Neuronal stem cell (in vitro differentiated cells): ENCODE results near the gene DRD3.

Experiments
- DNase-seq: peaks from one replicate; pipeline ENCODE4 v3.0.0-alpha.2; 2013; ENCODE audit warnings: low spot score
- H2AFZ ChIP-seq: one replicate; pipeline ENCODE4 v1.6.1; 2013; ENCODE audit warnings: mild to moderate bottlenecking, low read length, inconsistent platforms
- H2AK5ac ChIP-seq: 2 replicates; pipeline ENCODE4 v1.6.1; 2013; ENCODE audit warnings: low read depth, mild to moderate bottlenecking, inconsistent platforms, low read length, moderate library complexity, mixed read lengths
- H2BK120ac ChIP-seq: 2 replicates; pipeline ENCODE4 v1.6.1; 2013; ENCODE audit warnings: low read depth, mild to moderate bottlenecking, inconsistent platforms, low read length, moderate library complexity, mixed read lengths
- H2BK12ac ChIP-seq: one replicate; pipeline ENCODE4 v1.6.1; 2013; ENCODE audit warnings: low read length, inconsistent platforms
- H2BK15ac ChIP-seq: 2 replicates; pipeline ENCODE4 v1.6.1; 2013; ENCODE audit warnings: mild to moderate bottlenecking, low read length, inconsistent platforms, mixed read lengths
- H2BK5ac ChIP-seq: one replicate; pipeline ENCODE4 v1.6.1; 2013; ENCODE audit warnings: inconsistent platforms, mild to moderate bottlenecking, low read length, moderate library complexity
- H3K14ac ChIP-seq: one replicate; pipeline ENCODE4 v1.6.1; 2013; ENCODE audit warnings: low read length, inconsistent platforms
- H3K18ac ChIP-seq: 2 replicates; pipeline ENCODE4 v1.6.1; 2013; ENCODE audit warnings: low read length, inconsistent platforms
- H3K23ac ChIP-seq: 2 replicates; pipeline ENCODE4 v1.6.1; 2013; ENCODE audit warnings: low read depth, mild to moderate bottlenecking, mixed read lengths, low read length, inconsistent platforms; ENCODE audit not compliant: poor library complexity
- H3K27ac ChIP-seq: replicated peaks from 3 replicates; pipeline ENCODE4 v1.5.1; 2013; ENCODE audit warnings: low read length, inconsistent platforms
- H3K27me3 ChIP-seq, 3 experiments: 2 replicates each; pipeline ENCODE4 v1.6.1; 2013; ENCODE audit warnings: low read length in 3 of 3, mild to moderate bottlenecking in 2 of 3, inconsistent platforms in 1 of 3, low read depth in 1 of 3, mixed read lengths in 1 of 3, moderate library complexity in 1 of 3; ENCODE audit not compliant: control insufficient read depth in 3 of 3, insufficient read depth in 3 of 3
- H3K36me3 ChIP-seq, 2 donors: replicated peaks in 1 of 2; 2 replicates each; pipeline ENCODE4 v1.6.1; 2013; ENCODE audit warnings: low read length in 2 of 2; ENCODE audit not compliant: control insufficient read depth in 2 of 2, insufficient read depth in 2 of 2
- H3K4ac ChIP-seq: 2 replicates; pipeline ENCODE4 v1.6.1; 2013; ENCODE audit warnings: inconsistent platforms, mild to moderate bottlenecking, low read length, moderate library complexity
- H3K4me1 ChIP-seq, 2 donors: 1 replicate in 1 of 2; 2 replicates in 1 of 2; pipeline ENCODE4 v1.6.1; 2013; ENCODE audit warnings: low read length in 2 of 2, low read depth in 1 of 2; ENCODE audit not compliant: control insufficient read depth in 2 of 2, insufficient read depth in 1 of 2
- H3K4me2 ChIP-seq: one replicate; pipeline ENCODE4 v1.6.1; 2013; ENCODE audit warnings: mild to moderate bottlenecking, low read length, inconsistent platforms; ENCODE audit not compliant: insufficient read depth, poor library complexity, severe bottlenecking
- H3K4me3 ChIP-seq, 2 donors: 2 replicates each; pipeline ENCODE4 v1.5.1; 2013; ENCODE audit warnings: low read length in 2 of 2, mild to moderate bottlenecking in 2 of 2, inconsistent platforms in 1 of 2, moderate library complexity in 1 of 2
- H3K79me1 ChIP-seq: one replicate; pipeline ENCODE4 v1.6.1; 2013; ENCODE audit warnings: low read depth, mild to moderate bottlenecking, inconsistent platforms, low read length, moderate library complexity
- H3K9ac ChIP-seq: one replicate; pipeline ENCODE4 v1.6.1; 2013; ENCODE audit warnings: mild to moderate bottlenecking, low read depth, low read length, inconsistent platforms; ENCODE audit not compliant: poor library complexity
- H3K9me3 ChIP-seq, 2 donors: replicated peaks in 1 of 2; 2 replicates each; pipeline versions ENCODE3 to v1.6.1; 2013; ENCODE audit warnings: low read length in 2 of 2, mild to moderate bottlenecking in 2 of 2, inconsistent platforms in 1 of 2, low read depth in 1 of 2, mixed read lengths in 1 of 2, moderate library complexity in 1 of 2; ENCODE audit not compliant: control insufficient read depth in 2 of 2, insufficient read depth in 1 of 2
- H4K8ac ChIP-seq: one replicate; pipeline ENCODE4 v1.6.1; 2013; ENCODE audit warnings: low read depth, mild to moderate bottlenecking, inconsistent platforms, low read length, moderate library complexity
- H4K91ac ChIP-seq: one replicate; pipeline ENCODE4 v1.6.1; 2013; ENCODE audit warnings: low read length, low read depth, mild to moderate bottlenecking, inconsistent platforms; ENCODE audit not compliant: poor library complexity
- WGBS, 2 donors: extraction: QIAGEN DNeasy Blood & Tissue Kit; methylation state at CpG; one replicate each; pipeline ENCODE4 v1.1.7; 2013; ENCODE audit warnings: missing lambda C conversion rate in 2 of 2, mixed read lengths in 1 of 2; ENCODE audit not compliant: insufficient read length in 2 of 2, insufficient replicate concordance in 1 of 2; ENCODE audit errors: extremely low coverage in 2 of 2; 5-methylcytosine and 5-hydroxymethylcytosine counted together

Gene DRD3

GRCh38 chr3:114218006-114218405 is 39.2 kb upstream of the DRD3 start:
- Histone ChIP-seq H2AFZ (no peak overlapping the region), H3K27me3 (no peaks in the 10 kb centered on the region), H2BK12ac (no peak overlapping the region), H3K9me3 (no peaks in the 10 kb centered on the region), H4K8ac (no peak overlapping the region), H4K91ac (no peak overlapping the region), H3K4ac (no peak overlapping the region), H3K4me2 (no peak overlapping the region), H3K14ac (no peak overlapping the region), H3K18ac (no peak overlapping the region), H3K27ac (no peak overlapping the region), H2BK120ac (no peak overlapping the region), H3K4me1 (peaks cover 14 to 19% of the 10 kb centered on the region in 2 donors), H2AK5ac (no peak overlapping the region), H3K79me1 (no peaks in the 10 kb centered on the region), H3K23ac (no peak overlapping the region), H3K4me3 (no peak overlapping the region), H3K9ac (no peak overlapping the region), H2BK5ac (no peak overlapping the region), H2BK15ac (no peak overlapping the region), H3K36me3 (no peaks in the 10 kb centered on the region)
- WGBS, 2 donors, result no CpG with 5 or more reads among the region's 3 CpGs
- DNase-seq, result no peak

GRCh38 chr3:114217266-114217665 is 38.4 kb upstream of the DRD3 start:
- no peaks in the 10 kb centered on the region for H3K9me3 ChIP-seq
- no peak overlapping the region for H3K27ac ChIP-seq
- DNase-seq, result no peak
- no peak overlapping the region for H2BK120ac ChIP-seq
- no peak overlapping the region for H4K8ac ChIP-seq
- no peak overlapping the region for H3K4me3 ChIP-seq
- H2BK12ac ChIP-seq, result no peak overlapping the region
- no peaks in the 10 kb centered on the region for H3K36me3 ChIP-seq
- H2AFZ ChIP-seq, result no peak overlapping the region
- H2BK5ac ChIP-seq, result no peak overlapping the region
- H3K14ac ChIP-seq, result no peak overlapping the region
- no peak overlapping the region for H3K4me2 ChIP-seq
- no peaks in the 10 kb centered on the region for H3K79me1 ChIP-seq
- H2BK15ac ChIP-seq, result no peak overlapping the region
- no peak overlapping the region for H4K91ac ChIP-seq
- no peak overlapping the region for H3K18ac ChIP-seq
- H3K4ac ChIP-seq, result no peak overlapping the region
- peaks cover 14 to 19% of the 10 kb centered on the region in 2 donors for H3K4me1 ChIP-seq
- H3K23ac ChIP-seq, result no peak overlapping the region
- no peaks in the 10 kb centered on the region for H3K27me3 ChIP-seq
- no peak overlapping the region for H3K9ac ChIP-seq
- no peak overlapping the region for H2AK5ac ChIP-seq

GRCh38 chr3:114216186-114216970 is 37.5 kb upstream of the DRD3 start:
- Histone ChIP-seq H4K91ac (no peak overlapping the region), H3K79me1 (no peaks in the 10 kb centered on the region), H2AFZ (no peak overlapping the region), H3K23ac (no peak overlapping the region), H2BK120ac (no peak overlapping the region), H3K18ac (no peak overlapping the region), H2AK5ac (no peak overlapping the region), H2BK5ac (no peak overlapping the region), H3K27ac (no peak overlapping the region), H3K4me3 (no peak overlapping the region), H3K4ac (no peak overlapping the region), H3K36me3 (no peaks in the 10 kb centered on the region), H3K9ac (no peak overlapping the region), H2BK12ac (no peak overlapping the region), H3K14ac (no peak overlapping the region), H2BK15ac (no peak overlapping the region), H3K4me1 (peaks cover 14 to 19% of the 10 kb centered on the region in 2 donors), H3K9me3 (no peaks in the 10 kb centered on the region), H4K8ac (no peak overlapping the region), H3K27me3 (no peaks in the 10 kb centered on the region), H3K4me2 (no peak overlapping the region)
- DNase-seq, result no peak
- no CpG with 5 or more reads among the region's 5 CpGs for WGBS, 2 donors

- Histone ChIP-seq H2AFZ (peak overlapping the region; percentile 80), H2BK15ac (no peak overlapping the region), H4K91ac (no peak overlapping the region), H3K27me3 (no peaks in the 10 kb centered on the region), H3K14ac (no peak overlapping the region), H2BK120ac (no peak overlapping the region), H3K79me1 (no peaks in the 10 kb centered on the region), H3K18ac (no peak overlapping the region), H2AK5ac (no peak overlapping the region), H2BK12ac (no peak overlapping the region), H3K4me3 (peak overlapping the region in 1 of 2 donors; percentile 34), H2BK5ac (no peak overlapping the region), H3K27ac (no peak overlapping the region), H3K9ac (no peak overlapping the region), H3K36me3 (no peaks in the 10 kb centered on the region), H4K8ac (no peak overlapping the region), H3K23ac (no peak overlapping the region), H3K4ac (no peak overlapping the region), H3K9me3 (no peaks in the 10 kb centered on the region), H3K4me2 (peak overlapping the region; percentile 32), H3K4me1 (peaks cover 14 to 18% of the 10 kb centered on the region in 2 donors)
- no CpG with 5 or more reads among the region's 6 CpGs for WGBS, 2 donors
- no peak for DNase-seq
Observed at GRCh38 chr3:114214542-114215341, 35.9 kb upstream of the DRD3 start.
